CD4-positive, CD25-positive, alpha-beta regulatory T cell (primary cell): Measurements from ENCODE around the gene ACTR5. TPM values are rescaled to one million over a fixed set of nuclear protein-coding genes. Genes with fewer than 3 reads are reported as not detected.
A peak's percentile ranks its signal among the peaks of the same experiment; 100 is the strongest.

ENCODE experiments used
- ATAC-seq, 2 donors: fragments of 150-1000 bp; cut with Tn5 transposase; one replicate each; pipeline ENCODE4 v1.10.0; 2021; ENCODE audit warnings: low read depth in 2 of 2, moderate number of reproducible peaks in 2 of 2, moderate library complexity in 1 of 2
- DNase-seq, 3 donors: peaks; one replicate each; pipeline versions ENCODE4 v3.0.0 to v3.0.0-alpha.2; 2012 to 2022; ENCODE audit warnings: mixed read lengths in 1 of 3
- H3K27ac ChIP-seq: one replicate; pipeline ENCODE4 v1.7.0; 2013; ENCODE audit warnings: mild to moderate bottlenecking, low read length; ENCODE audit not compliant: insufficient read depth, poor library complexity, severe bottlenecking
- H3K27me3 ChIP-seq: one replicate; pipeline ENCODE4 v1.7.0; 2013; ENCODE audit warnings: low read length; ENCODE audit not compliant: control insufficient read depth, insufficient read depth
- H3K36me3 ChIP-seq: one replicate; pipeline ENCODE4 v1.7.0; 2013; ENCODE audit warnings: mild to moderate bottlenecking, low read length, moderate library complexity; ENCODE audit not compliant: control insufficient read depth, insufficient read depth
- H3K4me1 ChIP-seq: 2 replicates; pipeline ENCODE4 v1.7.0; 2013; ENCODE audit warnings: mild to moderate bottlenecking, low read length; ENCODE audit not compliant: insufficient read depth, control insufficient read depth, poor library complexity, severe bottlenecking
- H3K4me3 ChIP-seq: one replicate; pipeline ENCODE4 v1.7.0; 2013; ENCODE audit warnings: low read depth, mild to moderate bottlenecking, low read length, moderate library complexity
- H3K9me3 ChIP-seq, 2 experiments: 1 replicate in 1 of 2; 2 replicates in 1 of 2; pipeline ENCODE4 v1.7.0; 2013; ENCODE audit warnings: low read length in 2 of 2, mild to moderate bottlenecking in 1 of 2, moderate library complexity in 1 of 2; ENCODE audit not compliant: control insufficient read depth in 2 of 2
- H3K27ac Mint-ChIP-seq, 3 donors: one replicate each; pipeline ENCODE4 v1.8.0; 2020 to 2022; ENCODE audit warnings: mild to moderate bottlenecking in 3 of 3, mixed read lengths in 3 of 3, moderate library complexity in 2 of 3
- H3K27me3 Mint-ChIP-seq: one replicate; pipeline ENCODE4 v1.8.0; 2022; ENCODE audit warnings: mild to moderate bottlenecking, mixed read lengths
- H3K36me3 Mint-ChIP-seq: one replicate; pipeline ENCODE4 v1.8.0; 2020; ENCODE audit warnings: mixed read lengths
- H3K4me1 Mint-ChIP-seq, 4 donors: one replicate each; pipeline ENCODE4 v1.8.0; 2020 to 2022; ENCODE audit warnings: mixed read lengths in 4 of 4, mild to moderate bottlenecking in 1 of 4
- H3K4me3 Mint-ChIP-seq, 4 donors: one replicate each; pipeline ENCODE4 v1.8.0; 2020 to 2022; ENCODE audit warnings: mild to moderate bottlenecking in 4 of 4, mixed read lengths in 4 of 4, moderate library complexity in 3 of 4
- H3K9me3 Mint-ChIP-seq, 7 donors: one replicate each; pipeline ENCODE4 v1.8.0; 2020 to 2022; ENCODE audit warnings: mixed read lengths in 7 of 7, mild to moderate bottlenecking in 3 of 7, moderate library complexity in 2 of 7
- polyA plus RNA-seq, 4 donors: library from polyadenylated mRNA; unstranded; fragments of 300-500 nt; fragmentation: Illumina TruSeq; gene quantifications; one replicate each; pipeline ENCODE4 v1.2.3, GENCODE V29; 2021
- total RNA-seq: library from RNA; stranded (reverse); gene quantifications from one replicate; pipeline ENCODE4 v1.2.3, GENCODE V29; 2022

ACTR5 gene
- total and polyA plus RNA-seq, 5 donors from 2014 or later: 6.1 to 14.5 (median 10.7) TPM

- no peak overlapping the region for H3K4me3 Mint-ChIP-seq
Observed at GRCh38 chr20:38759106-38759505, 10.8 kb downstream of the ACTR5 start.

GRCh38 chr20:38760978-38761377, 12.7 kb downstream of the ACTR5 start:
- Histone ChIP-seq H3K4me3 (no peak overlapping the region), H3K9me3 (no peaks in the 10 kb centered on the region), H3K27me3 (no peaks in the 10 kb centered on the region), H3K4me1 (no peaks in the 10 kb centered on the region), H3K36me3 (peaks cover 93% of the 10 kb centered on the region), H3K27ac (no peak overlapping the region)
- Mint-ChIP-seq H3K27ac (peak overlapping the region in 1 of 3 donors; percentile 74), H3K9me3 (no peaks in the 10 kb centered on the region), H3K4me1 (peaks cover 0 to 4% (median 0%) of the 10 kb centered on the region in 4 donors), H3K4me3 (no peak overlapping the region), H3K36me3 (peaks cover 62% of the 10 kb centered on the region), H3K27me3 (no peaks in the 10 kb centered on the region)
- ATAC-seq: no peak
- DNase-seq: no peak

More at GRCh38 chr20:38759106-38759505, 10.8 kb downstream of the ACTR5 start:
- Mint-ChIP-seq H3K36me3 (peaks cover 60% of the 10 kb centered on the region), H3K9me3 (no peaks in the 10 kb centered on the region), H3K27ac (no peak overlapping the region), H3K27me3 (no peaks in the 10 kb centered on the region), H3K4me1 (peaks cover 0 to 6% (median under 1%) of the 10 kb centered on the region in 4 donors)
- no peak overlapping the region for H3K27ac ChIP-seq
- ATAC-seq: no peak
- peaks cover 92% of the 10 kb centered on the region for H3K36me3 ChIP-seq
- no peaks in the 10 kb centered on the region for H3K27me3 ChIP-seq
- DNase-seq: no peak
- no peaks in the 10 kb centered on the region for H3K4me1 ChIP-seq
- no peaks in the 10 kb centered on the region for H3K9me3 ChIP-seq
- no peak overlapping the region for H3K4me3 ChIP-seq

DNA sequence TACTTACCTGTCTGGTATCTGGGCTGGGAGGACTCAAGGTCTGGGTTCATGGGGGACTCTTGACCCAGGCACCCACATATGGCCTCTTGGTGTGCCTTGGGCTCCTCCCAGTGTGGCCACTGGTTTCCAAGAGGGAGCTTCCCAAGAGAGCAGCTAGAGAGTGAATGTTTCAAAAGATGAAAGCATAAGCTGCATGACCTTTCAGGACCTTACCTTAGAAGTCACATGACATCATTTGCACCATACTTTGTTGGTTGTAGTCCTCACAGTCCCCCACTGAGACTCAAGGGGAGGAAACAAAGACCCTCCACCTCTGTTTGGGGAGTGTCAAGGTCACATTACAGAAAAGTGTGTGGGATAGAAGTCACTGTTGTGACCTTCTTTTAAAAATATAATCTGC, 13.9 kb downstream of the ACTR5 start:
- H3K9me3 Mint-ChIP-seq: no peaks in the 10 kb centered on the region
- peaks cover 0 to 7% (median 0%) of the 10 kb centered on the region in 4 donors for H3K4me1 Mint-ChIP-seq
- H3K27me3 Mint-ChIP-seq: no peaks in the 10 kb centered on the region
- H3K36me3 Mint-ChIP-seq: peaks cover 61% of the 10 kb centered on the region
- Histone ChIP-seq H3K4me1 (no peaks in the 10 kb centered on the region), H3K9me3 (no peaks in the 10 kb centered on the region), H3K27ac (no peak overlapping the region), H3K36me3 (peaks cover 91% of the 10 kb centered on the region), H3K27me3 (no peaks in the 10 kb centered on the region), H3K4me3 (no peak overlapping the region)
- ATAC-seq: no peak
- DNase-seq: no peak
- peak overlapping the region in 2 of 3 donors; percentile 26 to 59 for H3K27ac Mint-ChIP-seq
- no peak overlapping the region for H3K4me3 Mint-ChIP-seq

- DNase-seq (no peak), ATAC-seq (no peak)
- peaks cover 94% of the 10 kb centered on the region for H3K36me3 ChIP-seq
- H3K4me1 ChIP-seq: no peaks in the 10 kb centered on the region
- H3K36me3 Mint-ChIP-seq: peaks cover 66% of the 10 kb centered on the region
- H3K27ac ChIP-seq: no peak overlapping the region
- H3K9me3 Mint-ChIP-seq: no peaks in the 10 kb centered on the region
- peaks cover 0 to 7% (median 0%) of the 10 kb centered on the region in 4 donors for H3K4me1 Mint-ChIP-seq
- no peaks in the 10 kb centered on the region for H3K27me3 ChIP-seq
- no peaks in the 10 kb centered on the region for H3K9me3 ChIP-seq
- no peak overlapping the region for H3K4me3 Mint-ChIP-seq
- no peak overlapping the region for H3K27ac Mint-ChIP-seq
- H3K27me3 Mint-ChIP-seq: no peaks in the 10 kb centered on the region
- H3K4me3 ChIP-seq: no peak overlapping the region
Observed at GRCh38 chr20:38763616-38764015, 15.4 kb downstream of the ACTR5 start.

GRCh38 chr20:38764567-38765318, 16.5 kb downstream of the ACTR5 start:
- no peak overlapping the region for H3K27ac ChIP-seq
- no peaks in the 10 kb centered on the region for H3K4me1 ChIP-seq
- H3K4me1 Mint-ChIP-seq: peaks cover 0 to 7% (median 0%) of the 10 kb centered on the region in 4 donors
- H3K9me3 ChIP-seq: no peaks in the 10 kb centered on the region
- peak in 1 of 3 donors; percentile 60 for DNase-seq
- H3K27me3 ChIP-seq: no peaks in the 10 kb centered on the region
- no peaks in the 10 kb centered on the region for H3K27me3 Mint-ChIP-seq
- H3K4me3 Mint-ChIP-seq: no peak overlapping the region
- H3K36me3 Mint-ChIP-seq: peaks cover 72% of the 10 kb centered on the region
- peak; percentile 58 to 69 for ATAC-seq
- H3K36me3 ChIP-seq: peaks cover 89% of the 10 kb centered on the region
- H3K27ac Mint-ChIP-seq: peak overlapping the region in 1 of 3 donors; percentile 52
- no peaks in the 10 kb centered on the region for H3K9me3 Mint-ChIP-seq
- H3K4me3 ChIP-seq: no peak overlapping the region

DNA sequence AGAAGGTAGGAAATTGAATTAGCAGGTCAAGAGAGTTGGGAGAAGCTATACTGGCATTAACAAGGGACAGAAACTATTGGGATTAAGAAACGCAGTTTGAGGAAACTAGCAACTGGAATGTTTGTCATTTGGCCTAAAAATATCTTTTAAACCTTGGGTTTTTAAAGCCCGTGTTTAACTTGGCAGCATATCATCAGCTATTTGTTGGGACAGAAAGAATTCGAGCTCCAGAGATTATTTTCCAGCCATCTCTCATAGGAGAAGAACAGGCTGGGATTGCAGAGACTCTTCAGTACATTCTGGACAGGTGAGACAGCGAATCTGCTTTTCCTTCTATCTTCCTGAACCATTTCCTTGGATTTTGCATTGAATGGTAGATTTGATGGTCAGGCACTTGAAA, 17.8 kb downstream of the ACTR5 start:
- ATAC-seq: no peak
- Mint-ChIP-seq H3K36me3 (peaks cover 63% of the 10 kb centered on the region), H3K27ac (peak overlapping the region in 1 of 3 donors; percentile 26), H3K27me3 (no peaks in the 10 kb centered on the region), H3K4me1 (peaks cover 0 to 8% (median 0%) of the 10 kb centered on the region in 4 donors), H3K9me3 (no peaks in the 10 kb centered on the region), H3K4me3 (no peak overlapping the region)
- Histone ChIP-seq H3K36me3 (peaks cover 78% of the 10 kb centered on the region), H3K4me1 (no peaks in the 10 kb centered on the region), H3K9me3 (no peaks in the 10 kb centered on the region), H3K27me3 (no peaks in the 10 kb centered on the region), H3K27ac (no peak overlapping the region), H3K4me3 (no peak overlapping the region)
- no peak for DNase-seq

GRCh38 chr20:38769376-38770295, 21.4 kb downstream of the ACTR5 start:
- peaks cover 72% of the 10 kb centered on the region for H3K36me3 ChIP-seq
- H3K27ac ChIP-seq: no peak overlapping the region
- no peak overlapping the region for H3K4me3 Mint-ChIP-seq
- H3K27me3 ChIP-seq: no peaks in the 10 kb centered on the region
- H3K4me1 Mint-ChIP-seq: peaks cover 0 to 9% (median 2%) of the 10 kb centered on the region in 4 donors
- no peak overlapping the region for H3K4me3 ChIP-seq
- no peaks in the 10 kb centered on the region for H3K4me1 ChIP-seq
- H3K9me3 Mint-ChIP-seq: peaks cover 0 to 7% (median 3%) of the 10 kb centered on the region in 7 donors
- peak overlapping the region in 1 of 3 donors; percentile 62 for H3K27ac Mint-ChIP-seq
- DNase-seq: no peak
- no peaks in the 10 kb centered on the region for H3K27me3 Mint-ChIP-seq
- H3K9me3 ChIP-seq: peaks cover 0 to 5% of the 10 kb centered on the region in 2 experiments
- no peak for ATAC-seq
- peaks cover 70% of the 10 kb centered on the region for H3K36me3 Mint-ChIP-seq
